Neural cell (in vitro differentiated cells): ENCODE data around the gene GABRA4. TPM values are rescaled to one million over a fixed set of nuclear protein-coding genes. Genes with fewer than 3 reads are reported as not detected.

Source experiments
- H2AFZ ChIP-seq: fragments of 200-600, 300-800 bp; sonication (generic), shearing (Covaris generic); 2 replicates; pipeline ENCODE4 v1.6.0; 2014; ENCODE audit warnings: low read depth, mild to moderate bottlenecking, antibody characterized with exemption, low read length, moderate library complexity
- H3F3A ChIP-seq: fragments of 200-600 bp; shearing (Covaris generic); 2 replicates; pipeline ENCODE4 v1.6.1; 2016; ENCODE audit warnings: mild to moderate bottlenecking, moderate library complexity, mixed read lengths, antibody characterized with exemption, low read length; ENCODE audit not compliant: insufficient read depth, poor library complexity, severe bottlenecking
- H3K27ac ChIP-seq: fragments of 200-600, 300-800 bp; sonication (generic), shearing (Covaris generic); 2 replicates; pipeline ENCODE4 v1.5.1; 2014; ENCODE audit warnings: mild to moderate bottlenecking, low read length, moderate library complexity
- H3K27me3 ChIP-seq: fragments of 300-800, 200-600 bp; sonication (generic), shearing (Covaris generic); 2 replicates; pipeline ENCODE4 v1.6.0; 2014; ENCODE audit warnings: mild to moderate bottlenecking, low read depth, low read length, moderate library complexity; ENCODE audit not compliant: insufficient read depth
- H3K36me3 ChIP-seq: fragments of 300-800, 200-600 bp; sonication (generic), shearing (Covaris generic); 2 replicates; pipeline ENCODE4 v1.5.1; 2014; ENCODE audit warnings: mild to moderate bottlenecking, antibody characterized with exemption, low read length, moderate library complexity; ENCODE audit not compliant: insufficient read depth
- H3K4me2 ChIP-seq: fragments of 300-800, 200-600 bp; sonication (generic), shearing (Covaris generic); 2 replicates; pipeline ENCODE4 v1.6.0; 2014; ENCODE audit warnings: mild to moderate bottlenecking, low read length
- H3K4me3 ChIP-seq: fragments of 300-800, 200-600 bp; sonication (generic), shearing (Covaris generic); 2 replicates; pipeline ENCODE4 v1.5.1; 2014; ENCODE audit warnings: mild to moderate bottlenecking, low read length, moderate library complexity
- H3K79me2 ChIP-seq: fragments of 200-600 bp; shearing (Covaris generic); replicated peaks from 2 replicates; pipeline ENCODE4 v1.6.0; 2014; ENCODE audit warnings: mild to moderate bottlenecking, low read length, moderate library complexity; ENCODE audit not compliant: insufficient read depth
- H3K9ac ChIP-seq: fragments of 300-800, 200-600 bp; sonication (generic), shearing (Covaris generic); 2 replicates; pipeline ENCODE4 v1.6.1; 2016; ENCODE audit warnings: mild to moderate bottlenecking, low read length, mixed read lengths
- H3K9me2 ChIP-seq: fragments of 200-600 bp; shearing (Covaris generic); 2 replicates; pipeline ENCODE4 v1.6.1; 2016; ENCODE audit warnings: mild to moderate bottlenecking, low read length, mixed read lengths; ENCODE audit not compliant: insufficient read depth
- H3K9me3 ChIP-seq: fragments of 200-600, 300-800 bp; sonication (generic), shearing (Covaris generic); 2 replicates; pipeline ENCODE4 v1.6.1; 2016; ENCODE audit warnings: mild to moderate bottlenecking, mixed run types, low read length, moderate library complexity, mixed read lengths
- H4K20me1 ChIP-seq: fragments of 200-600 bp; shearing (Covaris generic); 2 replicates; pipeline ENCODE4 v1.6.1; 2016; ENCODE audit warnings: mild to moderate bottlenecking, mixed run types; ENCODE audit not compliant: insufficient read depth
- EP300 ChIP-seq: fragments of 450-650 bp; conservative IDR thresholded peaks from 2 replicates; pipeline ENCODE4 v1.6.1; 2014; ENCODE audit warnings: antibody characterized with exemption, mild to moderate bottlenecking, moderate library complexity; ENCODE audit not compliant: poor library complexity, severe bottlenecking
- EZH2 ChIP-seq: fragments of 200-600, 300-800 bp; shearing (Covaris generic), sonication (generic); IDR thresholded peaks from 2 replicates; pipeline ENCODE4 v1.6.1; 2014; ENCODE audit warnings: antibody characterized with exemption, low read length, borderline replicate concordance, mild to moderate bottlenecking; ENCODE audit not compliant: insufficient read depth, poor library complexity, severe bottlenecking
- MXI1 ChIP-seq: fragments of 450-650 bp; conservative IDR thresholded peaks from 2 replicates; pipeline ENCODE4 v1.6.1; 2014; ENCODE audit warnings: antibody characterized with exemption, mild to moderate bottlenecking; ENCODE audit not compliant: poor library complexity, severe bottlenecking
- POLR2AphosphoS5 ChIP-seq: IDR thresholded peaks from 2 replicates; pipeline ENCODE4 v1.6.1; 2012
- RAD21 ChIP-seq: fragments of 450-650 bp; conservative IDR thresholded peaks from 2 replicates; pipeline ENCODE4 v1.6.1; 2014; ENCODE audit warnings: antibody characterized with exemption, mild to moderate bottlenecking, moderate library complexity
- REST ChIP-seq: IDR thresholded peaks from 2 replicates; pipeline ENCODE4 v1.6.1; 2012; ENCODE audit warnings: borderline replicate concordance
- SMC3 ChIP-seq: fragments of 450-650 bp; conservative IDR thresholded peaks from 2 replicates; pipeline ENCODE4 v1.6.1; 2014; ENCODE audit warnings: antibody characterized with exemption, mild to moderate bottlenecking, moderate library complexity; ENCODE audit not compliant: poor library complexity
- TAF1 ChIP-seq: IDR thresholded peaks from 2 replicates; pipeline ENCODE4 v1.6.1; 2012; ENCODE audit warnings: low read depth
- polyA plus RNA-seq: library from polyadenylated mRNA; depleted of rRNA; stranded (reverse); fragments of >200 nt; gene quantifications from 2 replicates; pipeline ENCODE4 v1.2.3, GENCODE V29; 2014
- TF ChIP-seq, protein P1 (sequence below): fragments of 450-650 bp; IDR thresholded peaks from 2 replicates; pipeline ENCODE4 v1.5.1; 2014; ENCODE audit warnings: antibody characterized with exemption, mild to moderate bottlenecking, moderate library complexity; ENCODE audit not compliant: poor library complexity, severe bottlenecking

The GABRA4 gene
- polyA plus RNA-seq, 1 donor from 2014 or later: 0.33 TPM

GRCh38 chr4:46947541-46947940 lies 45.8 kb downstream of the GABRA4 start:
- Histone ChIP-seq H3K9me3 (no peaks in the 10 kb centered on the region), H3K27ac (peak overlapping the region; percentile 58), H3K9me2 (no peaks in the 10 kb centered on the region), H3K36me3 (no peaks in the 10 kb centered on the region), H2AFZ (no peak overlapping the region), H3K4me2 (no peak overlapping the region), H3F3A (no peaks in the 10 kb centered on the region), H3K4me3 (no peak overlapping the region), H3K9ac (no peak overlapping the region), H3K27me3 (no peaks in the 10 kb centered on the region), H4K20me1 (no peaks in the 10 kb centered on the region), H3K79me2 (no peaks in the 10 kb centered on the region)
- TF ChIP-seq EP300 (no peak), EZH2 (no peak), SMC3 (no peak), REST (no peak), TAF1 (no peak), MXI1 (no peak), RAD21 (no peak), POLR2AphosphoS5 (no peak)
- TF ChIP-seq, protein P1, sequence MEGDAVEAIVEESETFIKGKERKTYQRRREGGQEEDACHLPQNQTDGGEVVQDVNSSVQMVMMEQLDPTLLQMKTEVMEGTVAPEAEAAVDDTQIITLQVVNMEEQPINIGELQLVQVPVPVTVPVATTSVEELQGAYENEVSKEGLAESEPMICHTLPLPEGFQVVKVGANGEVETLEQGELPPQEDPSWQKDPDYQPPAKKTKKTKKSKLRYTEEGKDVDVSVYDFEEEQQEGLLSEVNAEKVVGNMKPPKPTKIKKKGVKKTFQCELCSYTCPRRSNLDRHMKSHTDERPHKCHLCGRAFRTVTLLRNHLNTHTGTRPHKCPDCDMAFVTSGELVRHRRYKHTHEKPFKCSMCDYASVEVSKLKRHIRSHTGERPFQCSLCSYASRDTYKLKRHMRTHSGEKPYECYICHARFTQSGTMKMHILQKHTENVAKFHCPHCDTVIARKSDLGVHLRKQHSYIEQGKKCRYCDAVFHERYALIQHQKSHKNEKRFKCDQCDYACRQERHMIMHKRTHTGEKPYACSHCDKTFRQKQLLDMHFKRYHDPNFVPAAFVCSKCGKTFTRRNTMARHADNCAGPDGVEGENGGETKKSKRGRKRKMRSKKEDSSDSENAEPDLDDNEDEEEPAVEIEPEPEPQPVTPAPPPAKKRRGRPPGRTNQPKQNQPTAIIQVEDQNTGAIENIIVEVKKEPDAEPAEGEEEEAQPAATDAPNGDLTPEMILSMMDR: no peak

DNA sequence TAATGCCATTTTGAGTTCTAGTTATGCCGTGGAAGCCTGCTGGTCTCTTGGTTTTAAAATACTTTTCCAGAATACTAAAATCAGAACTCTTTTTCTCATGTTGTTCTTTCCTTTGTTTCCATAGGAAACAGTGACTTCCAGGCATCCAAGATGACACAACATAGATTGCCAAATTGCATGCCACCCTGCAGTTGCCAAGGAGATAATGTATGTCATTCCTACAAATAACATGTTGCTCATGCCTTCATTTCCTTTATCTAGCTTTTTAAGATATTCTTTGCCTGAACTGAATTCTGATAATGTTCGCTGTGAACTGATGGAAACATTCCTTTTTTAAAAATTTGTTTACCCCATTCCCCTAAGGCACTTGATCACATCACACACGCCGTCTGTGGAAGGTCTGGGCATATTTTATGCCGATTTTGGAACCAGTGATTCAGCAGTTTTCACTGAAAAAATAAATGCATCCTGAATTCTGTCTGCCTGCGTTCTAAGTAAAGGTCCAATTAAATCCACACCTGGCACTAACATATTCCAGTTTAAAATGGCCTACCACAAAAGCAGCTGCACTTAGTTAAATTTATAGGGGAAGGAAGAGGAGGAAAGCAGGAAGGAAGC lies 46.4 kb downstream of the GABRA4 start:
- H3K4me3 ChIP-seq: peak overlapping the region; percentile 2
- no peak overlapping the region for H3K9ac ChIP-seq
- H3F3A ChIP-seq: no peaks in the 10 kb centered on the region
- no peaks in the 10 kb centered on the region for H3K9me3 ChIP-seq
- H3K27ac ChIP-seq: peak overlapping the region; percentile 58
- no peaks in the 10 kb centered on the region for H3K9me2 ChIP-seq
- H2AFZ ChIP-seq: no peak overlapping the region
- no peak for TF ChIP-seq SMC3
- peak; percentile 70 for TF ChIP-seq POLR2AphosphoS5
- peak; percentile 85 for TF ChIP-seq REST
- peak; percentile 84 for TF ChIP-seq EP300
- peak; percentile 28 for TF ChIP-seq MXI1
- H4K20me1 ChIP-seq: no peaks in the 10 kb centered on the region
- H3K4me2 ChIP-seq: no peak overlapping the region
- no peaks in the 10 kb centered on the region for H3K36me3 ChIP-seq
- no peaks in the 10 kb centered on the region for H3K79me2 ChIP-seq
- no peaks in the 10 kb centered on the region for H3K27me3 ChIP-seq
